ENCODE results near the gene DNAJC13. TPM values are rescaled to one million over a fixed set of nuclear protein-coding genes. Genes with fewer than 3 reads are reported as not detected.

Gene DNAJC13
- total RNA-seq, 1 experiment from 2014 or later = 28.5 TPM

GRCh38 chr3:132507657-132508056 lies 90.4 kb downstream of the DNAJC13 start (continued):
- no peak for TF ChIP-seq ARID4B (CRISPR knock-in tag; IDR thresholded peaks at IDR 0.05; ENCODE audit: borderline replicate concordance)
- TF ChIP-seq ATF2 (CRISPR knock-in tag; IDR thresholded peaks at IDR 0.05; ENCODE audit: borderline replicate concordance, low read depth) = no peak
- TF ChIP-seq NFE2L1 (CRISPR knock-in tag; IDR thresholded peaks at IDR 0.05) = no peak
- no peak for TF ChIP-seq KAT7 (CRISPR knock-in tag; IDR thresholded peaks at IDR 0.05; ENCODE audit: borderline replicate concordance)
- no peak for TF ChIP-seq ATF1 (CRISPR knock-in tag; IDR thresholded peaks at IDR 0.05)
- TF ChIP-seq OVOL2 (CRISPR knock-in tag; IDR thresholded peaks at IDR 0.05; ENCODE audit: borderline replicate concordance) = no peak
- TF ChIP-seq E2F4 (CRISPR knock-in tag; IDR thresholded peaks at IDR 0.05; ENCODE audit: borderline replicate concordance, low read depth) = no peak
- TF ChIP-seq ELF4 (CRISPR knock-in tag; IDR thresholded peaks at IDR 0.05; ENCODE audit: low read depth) = no peak
- no peak for TF ChIP-seq EMX1 (CRISPR knock-in tag; IDR thresholded peaks at IDR 0.05)
- TF ChIP-seq GRHL2 (CRISPR knock-in tag; IDR thresholded peaks at IDR 0.05; ENCODE audit: insufficient replicate concordance, severe bottlenecking) = no peak
- no peak for TF ChIP-seq ATF6 (CRISPR knock-in tag; IDR thresholded peaks at IDR 0.05)
- TF ChIP-seq NFATC4 (CRISPR knock-in tag; IDR thresholded peaks at IDR 0.05) = no peak
- TF ChIP-seq AR (CRISPR knock-in tag; IDR thresholded peaks at IDR 0.05) = no peak
- TF ChIP-seq FOXK1 (CRISPR knock-in tag; IDR thresholded peaks at IDR 0.05) = no peak
- no peak for TF ChIP-seq ERG (CRISPR knock-in tag; IDR thresholded peaks at IDR 0.05)
